Measurements from ENCODE around the gene CHL1. TPM values are rescaled to one million over a fixed set of nuclear protein-coding genes. Genes with fewer than 3 reads are reported as not detected.

The CHL1 gene
- total RNA-seq, 1 donor from 2014 or later, result 16.0 TPM

- no peak for ATAC-seq
- TF ChIP-seq CTCF (IDR thresholded peaks at IDR 0.05), result no peak
- Histone ChIP-seq H3K4me3 (no peak overlapping the region), H3K36me3 (no peaks in the 10 kb centered on the region), H3K27ac (no peak overlapping the region), H3K9me3 (no peaks in the 10 kb centered on the region), H3K27me3 (no peaks in the 10 kb centered on the region), H3K4me1 (no peaks in the 10 kb centered on the region)
- no peak for DNase-seq
- intact Hi-C loops (cut with DNase I), result no loop called here
These were observed 29.8 kb upstream of the CHL1 start for GRCh38 chr3:166799-167198.

- no peak overlapping the region for H3K4me3 ChIP-seq
These were observed 22.7 kb upstream of the CHL1 start for GRCh38 chr3:173886-174285.

GRCh38 chr3:184976-185375 lies 11.6 kb upstream of the CHL1 start:
- H3K4me3 ChIP-seq, result no peak overlapping the region
- H3K9me3 ChIP-seq, result no peaks in the 10 kb centered on the region
- TF ChIP-seq CTCF (IDR thresholded peaks at IDR 0.05), result no peak
- H3K27ac ChIP-seq, result no peak overlapping the region
- DNase-seq, result no peak
- no peaks in the 10 kb centered on the region for H3K36me3 ChIP-seq
- no peak for ATAC-seq
- no peaks in the 10 kb centered on the region for H3K4me1 ChIP-seq
- H3K27me3 ChIP-seq, result no peaks in the 10 kb centered on the region
- intact Hi-C loops (cut with DNase I), result no loop called here

More at GRCh38 chr3:173886-174285, 22.7 kb upstream of the CHL1 start:
- H3K36me3 ChIP-seq, result no peaks in the 10 kb centered on the region
- H3K27ac ChIP-seq, result no peak overlapping the region
- no peaks in the 10 kb centered on the region for H3K9me3 ChIP-seq
- H3K27me3 ChIP-seq, result no peaks in the 10 kb centered on the region
- no peak for ATAC-seq
- no peaks in the 10 kb centered on the region for H3K4me1 ChIP-seq
- TF ChIP-seq CTCF (IDR thresholded peaks at IDR 0.05), result no peak
- no peak for DNase-seq
- intact Hi-C loops (cut with DNase I), result no loop called here

- no peaks in the 10 kb centered on the region for H3K36me3 ChIP-seq
- ATAC-seq (no peak), DNase-seq (no peak)
- peaks cover 14% of the 10 kb centered on the region for H3K27me3 ChIP-seq
- TF ChIP-seq CTCF (IDR thresholded peaks at IDR 0.05), result no peak
- intact Hi-C loops (cut with DNase I), result no loop called here
- no peaks in the 10 kb centered on the region for H3K4me1 ChIP-seq
- no peak overlapping the region for H3K27ac ChIP-seq
- no peak overlapping the region for H3K4me3 ChIP-seq
- H3K9me3 ChIP-seq, result no peaks in the 10 kb centered on the region
These were observed 4.2 kb upstream of the CHL1 start for GRCh38 chr3:192215-192929.

- intact Hi-C loops (cut with DNase I), result no loop called here
- Histone ChIP-seq H3K4me3 (no peak overlapping the region), H3K36me3 (no peaks in the 10 kb centered on the region), H3K27ac (no peak overlapping the region), H3K27me3 (peaks cover 28% of the 10 kb centered on the region), H3K9me3 (no peaks in the 10 kb centered on the region), H3K4me1 (no peaks in the 10 kb centered on the region)
- no peak for DNase-seq
- no peak for ATAC-seq
- no peak for TF ChIP-seq CTCF (IDR thresholded peaks at IDR 0.05)
These were observed 2.6 kb upstream of the CHL1 start for GRCh38 chr3:194001-194400.

GRCh38 chr3:194421-194820 lies 2.1 kb upstream of the CHL1 start:
- intact Hi-C loops (cut with DNase I), result no loop called here

More at GRCh38 chr3:194421-194820, 2.1 kb upstream of the CHL1 start:
- ATAC-seq (no peak), DNase-seq (no peak)
- Histone ChIP-seq H3K9me3 (no peaks in the 10 kb centered on the region), H3K36me3 (no peaks in the 10 kb centered on the region), H3K27me3 (peaks cover 28% of the 10 kb centered on the region), H3K27ac (no peak overlapping the region), H3K4me1 (no peaks in the 10 kb centered on the region), H3K4me3 (no peak overlapping the region)
- TF ChIP-seq CTCF (IDR thresholded peaks at IDR 0.05), result no peak

All from upper lobe of right lung (tissue), 1 donor.